Thymus (tissue), 11 donors: ENCODE measurements around the gene EBF4. TPM values are rescaled to one million over a fixed set of nuclear protein-coding genes. Genes with fewer than 3 reads are reported as not detected.

Experiments
- DNase-seq, 9 donors: peaks; one replicate each; pipeline ENCODE4 v3.0.0-alpha.2; 2013; ENCODE audit warnings: low spot score in 9 of 9, low read depth in 6 of 9, missing footprints in 1 of 9
- H3K27ac ChIP-seq, 2 donors: one replicate each; pipeline ENCODE4 v1.5.1; 2013; ENCODE audit warnings: control low read depth in 1 of 2, low read depth in 1 of 2, low read length in 1 of 2, mild to moderate bottlenecking in 1 of 2, moderate library complexity in 1 of 2
- H3K27me3 ChIP-seq, 2 donors: one replicate each; pipeline ENCODE4 v1.5.1; 2013; ENCODE audit warnings: low read length in 1 of 2; ENCODE audit not compliant: control insufficient read depth in 2 of 2, insufficient read depth in 1 of 2
- H3K36me3 ChIP-seq, 2 donors: one replicate each; pipeline ENCODE4 v1.5.1; 2013; ENCODE audit warnings: low read length in 1 of 2, mild to moderate bottlenecking in 1 of 2, moderate library complexity in 1 of 2; ENCODE audit not compliant: control insufficient read depth in 2 of 2, insufficient read depth in 2 of 2
- H3K4me1 ChIP-seq, 2 donors: one replicate each; pipeline ENCODE4 v1.5.1; 2013; ENCODE audit warnings: low read length in 2 of 2; ENCODE audit not compliant: control insufficient read depth in 2 of 2, insufficient read depth in 2 of 2
- H3K4me3 ChIP-seq, 2 donors: one replicate each; pipeline ENCODE4 v1.5.1; 2013; ENCODE audit warnings: low read length in 2 of 2, control low read depth in 1 of 2, mild to moderate bottlenecking in 1 of 2
- H3K9me3 ChIP-seq, 2 donors: one replicate each; pipeline ENCODE4 v1.5.1; 2013; ENCODE audit warnings: low read length in 1 of 2, mild to moderate bottlenecking in 1 of 2; ENCODE audit not compliant: control insufficient read depth in 2 of 2, insufficient read depth in 1 of 2
- WGBS: extraction: QIAGEN DNeasy Blood & Tissue Kit; methylation state at CpG from one replicate; pipeline ENCODE4 v1.1.7; 2013; 5-methylcytosine and 5-hydroxymethylcytosine counted together
- polyA plus RNA-seq: library from polyadenylated mRNA; stranded (reverse); fragments of 200-250 nt; gene quantifications from one replicate; pipeline ENCODE4 v1.2.3, GENCODE V29; 2013
- total RNA-seq: library from RNA; stranded (reverse); fragments of 120-200 nt; gene quantifications from one replicate; pipeline ENCODE4 v1.2.4, GENCODE V29; 2013
- donor health status: healthy.

Gene EBF4
- total and polyA plus RNA-seq, 2 donors: 2.9 to 9.9 TPM

DNA sequence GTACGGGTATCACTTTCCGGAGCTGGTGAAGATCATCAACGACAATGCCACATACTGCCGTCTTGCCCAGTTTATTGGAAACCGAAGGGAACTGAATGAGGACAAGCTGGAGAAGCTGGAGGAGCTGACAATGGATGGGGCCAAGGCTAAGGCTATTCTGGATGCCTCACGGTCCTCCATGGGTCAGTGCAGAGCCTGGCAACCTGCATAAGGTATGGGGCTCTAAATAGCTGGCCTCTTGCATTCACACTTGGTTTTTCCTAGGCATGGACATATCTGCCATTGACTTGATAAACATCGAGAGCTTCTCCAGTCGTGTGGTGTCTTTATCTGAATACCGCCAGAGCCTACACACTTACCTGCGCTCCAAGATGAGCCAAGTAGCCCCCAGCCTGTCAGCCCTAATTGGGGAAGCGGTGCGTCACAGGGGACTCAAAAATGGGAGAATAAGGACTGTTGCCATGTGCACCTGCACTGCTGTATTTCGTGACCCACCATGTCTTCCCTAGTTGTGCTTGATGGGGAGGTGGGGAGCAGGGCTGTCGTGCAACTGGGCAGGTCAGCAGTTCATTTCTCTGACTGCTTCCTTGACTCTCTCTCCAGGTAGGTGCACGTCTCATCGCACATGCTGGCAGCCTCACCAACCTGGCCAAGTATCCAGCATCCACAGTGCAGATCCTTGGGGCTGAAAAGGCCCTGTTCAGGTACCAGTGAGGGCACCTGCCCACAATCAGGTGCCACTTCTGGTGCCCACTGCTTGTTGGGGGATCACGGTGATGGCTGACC, 37.1 kb upstream of the EBF4 start:
- WGBS: 96% methylated on average over 17 of the region's 17 CpGs

DNA sequence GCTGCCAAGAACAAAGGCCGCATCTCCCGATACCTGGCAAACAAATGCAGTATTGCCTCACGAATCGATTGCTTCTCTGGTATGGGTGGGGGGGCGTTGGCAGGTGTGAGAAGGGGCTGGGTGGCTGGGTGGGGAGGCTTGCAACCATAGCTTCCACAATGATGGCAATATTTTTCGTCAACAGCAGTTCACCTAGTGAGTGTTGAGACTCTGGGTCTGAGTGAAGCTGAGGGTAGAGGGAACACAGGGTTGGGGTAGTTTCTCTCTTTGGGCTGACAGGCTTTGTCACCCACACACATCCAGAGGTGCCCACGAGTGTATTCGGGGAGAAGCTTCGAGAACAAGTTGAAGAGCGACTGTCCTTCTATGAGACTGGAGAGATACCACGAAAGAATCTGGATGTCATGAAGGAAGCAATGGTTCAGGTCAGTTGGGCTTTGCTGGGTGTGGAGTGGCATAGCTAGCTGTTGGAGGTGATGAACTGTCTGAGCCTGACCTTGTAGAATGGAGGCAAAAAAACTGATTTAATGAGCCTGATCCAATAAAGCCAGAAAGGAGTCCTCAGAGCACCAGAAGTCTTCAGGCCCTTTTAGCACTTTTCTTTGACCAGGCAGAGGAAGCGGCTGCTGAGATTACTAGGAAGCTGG, 36.0 kb upstream of the EBF4 start:
- WGBS: 98% methylated on average over 12 of the region's 12 CpGs
- peaks cover 73 to 75% of the 10 kb centered on the region in 2 donors for H3K36me3 ChIP-seq
- peaks cover 15 to 17% of the 10 kb centered on the region in 2 donors for H3K4me1 ChIP-seq
- H3K9me3 ChIP-seq: no peaks in the 10 kb centered on the region
- H3K4me3 ChIP-seq: no peak overlapping the region
- H3K27me3 ChIP-seq: no peaks in the 10 kb centered on the region
- DNase-seq: no peak
- H3K27ac ChIP-seq: no peak overlapping the region

More for the DNA sequence above, 37.1 kb upstream of the EBF4 start:
- no peak for DNase-seq
- Histone ChIP-seq H3K4me3 (no peak overlapping the region), H3K27me3 (no peaks in the 10 kb centered on the region), H3K9me3 (no peaks in the 10 kb centered on the region), H3K4me1 (peaks cover 15 to 19% of the 10 kb centered on the region in 2 donors), H3K27ac (peak overlapping the region in 1 of 2 donors; percentile 8), H3K36me3 (peaks cover 66 to 68% of the 10 kb centered on the region in 2 donors)

DNA sequence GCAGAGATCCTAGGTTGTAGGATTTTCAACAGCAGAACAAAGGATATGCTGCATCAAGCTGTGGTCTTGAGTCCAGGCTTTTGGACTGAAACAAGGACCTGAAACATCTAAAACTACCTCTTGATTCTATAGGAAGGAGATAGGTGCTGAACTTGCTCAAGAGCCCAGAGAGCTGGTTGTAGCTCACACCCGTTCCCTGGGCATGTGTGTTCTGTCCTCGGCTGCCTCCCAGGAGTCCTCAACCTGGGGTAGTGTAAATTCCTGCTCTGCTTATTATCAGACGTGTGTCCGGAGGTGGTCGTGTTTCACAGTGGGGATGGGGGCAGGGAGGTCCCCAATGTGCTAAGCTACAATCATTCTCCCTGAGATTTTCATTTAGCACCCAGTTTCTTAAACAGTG, 35.3 kb upstream of the EBF4 start:
- 92% methylated on average over 5 of the region's 5 CpGs for WGBS
- Histone ChIP-seq H3K27ac (no peak overlapping the region), H3K4me3 (no peak overlapping the region), H3K27me3 (no peaks in the 10 kb centered on the region), H3K9me3 (no peaks in the 10 kb centered on the region), H3K36me3 (peaks cover 73 to 80% of the 10 kb centered on the region in 2 donors), H3K4me1 (peaks cover 15 to 17% of the 10 kb centered on the region in 2 donors)
- no peak for DNase-seq

DNA sequence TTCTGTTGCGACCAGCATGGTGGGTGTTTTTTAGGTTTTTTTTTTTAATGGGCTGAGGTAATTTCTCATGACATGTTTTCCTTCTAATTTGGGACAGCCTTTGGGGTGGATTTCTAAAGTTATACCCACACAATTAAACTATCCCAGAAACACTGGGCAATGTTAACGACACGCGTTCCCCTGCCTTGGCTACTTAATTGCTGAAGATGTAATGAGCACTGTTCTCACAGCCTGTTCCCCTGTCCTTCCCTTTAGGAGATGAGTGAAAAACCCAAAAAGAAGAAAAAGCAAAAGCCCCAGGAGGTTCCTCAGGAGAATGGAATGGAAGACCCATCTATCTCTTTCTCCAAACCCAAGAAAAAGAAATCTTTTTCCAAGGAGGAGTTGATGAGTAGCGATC, 34.9 kb upstream of the EBF4 start:
- Histone ChIP-seq H3K9me3 (no peaks in the 10 kb centered on the region), H3K4me1 (peaks cover 15 to 17% of the 10 kb centered on the region in 2 donors), H3K27me3 (no peaks in the 10 kb centered on the region), H3K27ac (no peak overlapping the region), H3K36me3 (peaks cover 73 to 80% of the 10 kb centered on the region in 2 donors), H3K4me3 (no peak overlapping the region)
- WGBS: 98% methylated on average over 5 of the region's 5 CpGs
- no peak for DNase-seq

DNA sequence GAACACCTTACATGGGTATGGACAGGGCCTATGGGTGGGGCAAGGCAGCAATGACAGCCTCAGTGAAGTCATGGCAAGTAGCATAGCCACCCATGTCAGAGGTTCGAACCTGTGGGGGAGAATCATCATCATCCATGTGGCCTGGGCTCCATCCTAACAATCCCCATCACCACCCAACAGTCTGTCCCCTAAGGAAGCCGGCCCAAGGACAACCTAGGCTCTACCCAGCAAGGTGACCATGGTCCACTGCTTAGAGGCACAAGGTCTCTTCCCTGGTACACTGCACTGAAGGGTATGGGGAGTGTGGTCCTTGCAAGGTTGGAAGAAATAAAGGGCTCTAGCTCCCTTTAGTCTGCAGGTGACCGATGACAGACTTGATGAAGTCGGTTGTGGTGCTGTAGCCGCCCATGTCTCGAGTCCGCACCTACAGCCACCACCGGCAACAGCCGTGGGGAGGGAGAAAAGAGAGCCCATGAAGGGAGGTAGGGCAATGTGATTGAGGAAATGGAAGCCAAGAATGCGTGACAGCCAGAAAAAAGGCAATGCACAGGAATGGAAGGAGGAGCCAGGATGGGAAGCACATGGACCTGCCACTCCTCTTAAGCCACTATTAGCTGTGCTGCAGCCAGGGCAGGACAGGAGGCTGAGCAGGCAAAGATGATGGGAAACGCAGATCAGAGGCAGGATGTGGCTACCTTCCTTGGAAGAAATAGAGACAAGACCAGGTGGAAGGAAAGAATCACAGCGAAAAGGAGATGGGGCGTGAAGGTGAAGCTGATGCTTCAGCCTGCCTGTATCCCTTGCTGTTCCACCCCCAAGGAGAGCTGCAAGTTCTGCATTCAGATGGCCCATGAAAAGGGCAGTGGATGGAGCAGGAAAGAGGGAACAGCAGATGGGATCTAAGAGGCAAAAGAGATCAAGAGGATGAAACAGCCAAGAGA, 33.9 kb upstream of the EBF4 start:
- Histone ChIP-seq H3K9me3 (no peaks in the 10 kb centered on the region), H3K4me1 (peaks cover 15 to 16% of the 10 kb centered on the region in 2 donors)
- no peak for DNase-seq

DNA sequence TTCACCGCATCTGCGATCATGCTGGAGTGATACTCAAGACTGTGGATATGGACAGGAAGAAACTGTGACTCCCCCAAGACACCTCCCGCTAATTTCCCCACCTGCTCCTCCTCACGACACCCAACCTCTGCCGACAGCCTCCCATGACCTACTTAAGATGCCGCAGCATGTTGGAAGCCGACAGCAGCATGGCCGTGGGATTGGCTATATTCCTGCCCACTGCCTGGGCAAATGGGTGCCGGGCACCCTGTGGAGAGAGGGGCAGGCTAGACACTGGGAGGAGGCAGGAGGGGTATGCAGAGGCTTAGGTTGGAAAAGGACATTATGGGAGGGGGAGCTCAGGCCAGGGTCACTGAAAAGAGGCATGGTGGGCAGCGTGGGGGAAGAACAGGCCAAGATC, 33.0 kb upstream of the EBF4 start:
- Histone ChIP-seq H3K27me3 (no peaks in the 10 kb centered on the region), H3K4me1 (peaks cover 11% of the 10 kb centered on the region in 2 donors), H3K9me3 (no peaks in the 10 kb centered on the region), H3K27ac (no peak overlapping the region), H3K4me3 (no peak overlapping the region), H3K36me3 (peaks cover 66 to 70% of the 10 kb centered on the region in 2 donors)
- 98% methylated on average over 10 of the region's 10 CpGs for WGBS
- DNase-seq: no peak

More for the DNA sequence above, 33.9 kb upstream of the EBF4 start:
- Histone ChIP-seq H3K27ac (no peak overlapping the region), H3K36me3 (peaks cover 73 to 78% of the 10 kb centered on the region in 2 donors), H3K27me3 (no peaks in the 10 kb centered on the region), H3K4me3 (no peak overlapping the region)
- 93% methylated on average over 13 of the region's 13 CpGs for WGBS

DNA sequence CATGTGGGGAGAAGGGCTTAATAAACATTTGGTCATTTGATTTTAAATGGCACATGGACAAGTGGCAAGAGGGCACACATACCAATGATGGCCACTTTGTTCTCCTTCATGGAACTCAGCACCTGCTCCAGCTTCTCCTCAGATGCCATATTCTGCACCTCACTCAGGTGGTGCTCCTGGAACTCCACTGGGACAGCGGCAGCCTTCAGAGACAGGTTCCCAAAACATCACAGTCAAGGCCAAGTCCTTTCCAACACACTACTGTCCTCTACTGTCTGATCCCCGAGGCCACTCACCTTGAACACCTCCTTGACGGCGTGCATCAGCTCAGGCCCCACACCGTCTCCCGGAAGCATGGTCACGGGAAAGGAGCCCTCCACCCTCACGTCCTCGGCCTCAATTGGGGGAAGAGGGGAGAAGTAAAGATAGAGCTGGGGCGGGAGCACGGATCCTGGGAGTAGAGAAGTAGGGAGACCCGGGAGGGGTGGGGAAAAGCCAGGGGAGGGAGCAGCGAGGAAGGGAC, 29.2 kb upstream of the EBF4 start:
- no peaks in the 10 kb centered on the region for H3K9me3 ChIP-seq
- peak overlapping the region; percentile 65 to 86 for H3K4me3 ChIP-seq
- H3K27me3 ChIP-seq: peaks cover 0 to 5% of the 10 kb centered on the region in 2 donors
- DNase-seq: no peak
- H3K4me1 ChIP-seq: peaks cover 12% of the 10 kb centered on the region in 2 donors
- H3K36me3 ChIP-seq: peaks cover 28 to 31% of the 10 kb centered on the region in 2 donors
- H3K27ac ChIP-seq: peak overlapping the region; percentile 80 to 88
- WGBS: 11% methylated on average over 13 of the region's 13 CpGs

DNA sequence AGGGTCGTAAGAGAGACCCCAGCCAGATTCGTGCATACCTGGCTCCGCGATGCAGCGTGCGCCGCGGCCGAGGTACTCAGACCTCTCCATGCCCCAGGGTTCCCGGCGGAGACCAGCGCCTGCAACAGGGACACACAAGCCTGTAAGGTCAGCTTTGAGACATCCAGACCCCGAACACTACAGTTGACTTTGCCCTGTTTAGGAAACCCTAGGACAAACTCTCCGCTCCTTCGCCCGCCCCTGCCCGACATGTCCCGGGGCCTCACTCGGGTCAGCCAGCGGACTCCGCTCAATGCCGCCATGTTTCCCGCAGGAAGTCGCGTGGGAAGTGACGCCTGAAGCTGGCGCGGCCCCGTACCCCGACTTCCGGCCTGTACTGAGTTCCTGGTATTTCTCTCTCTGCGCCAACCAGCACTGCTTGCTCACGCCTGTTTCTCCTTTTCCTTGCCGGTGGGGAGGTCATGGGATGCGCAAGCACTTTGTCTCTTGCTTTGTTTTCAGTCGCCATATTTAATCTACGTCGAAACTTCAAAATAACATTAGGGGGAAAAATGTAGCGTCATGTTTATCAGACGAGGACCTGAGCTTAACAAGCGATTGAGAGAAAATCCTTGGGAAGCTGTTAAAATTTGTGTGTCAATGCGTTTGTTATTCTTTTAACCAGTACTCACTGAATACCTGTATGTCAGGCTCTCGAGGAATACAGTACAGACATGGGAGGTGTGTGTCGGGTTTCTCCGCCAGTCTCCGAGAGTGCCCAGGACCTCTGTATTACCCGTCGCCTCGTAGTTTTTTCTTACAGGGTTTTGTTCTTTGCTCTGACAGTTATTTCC, 28.5 kb upstream of the EBF4 start, which contains the start of gene IDH3B:
TSS of gene IDH3B (minus strand) at position 330 of the 833 bp plus-strand sequence. CDS start at position 302, 28 bp downstream.
- H3K9me3 ChIP-seq: no peaks in the 10 kb centered on the region
- peaks cover 21 to 25% of the 10 kb centered on the region in 2 donors for H3K36me3 ChIP-seq
- H3K4me1 ChIP-seq: peaks cover 12% of the 10 kb centered on the region in 2 donors
- peak; percentile 75 to 93 (median 84) for DNase-seq
- 9% methylated on average over 49 of the region's 49 CpGs for WGBS
- H3K4me3 ChIP-seq: peak within 1 kb of the TSS; percentile 65 to 86
- peaks cover 0 to 9% of the 10 kb centered on the region in 2 donors for H3K27me3 ChIP-seq
- H3K27ac ChIP-seq: peak within 1 kb of the TSS; percentile 88 to 91
